ENCODE data around the gene HCN2. TPM values are rescaled to one million over a fixed set of nuclear protein-coding genes. Genes with fewer than 3 reads are reported as not detected.

The HCN2 gene
- total RNA-seq, 1 experiment from 2014 or later: 3.9 TPM

DNA sequence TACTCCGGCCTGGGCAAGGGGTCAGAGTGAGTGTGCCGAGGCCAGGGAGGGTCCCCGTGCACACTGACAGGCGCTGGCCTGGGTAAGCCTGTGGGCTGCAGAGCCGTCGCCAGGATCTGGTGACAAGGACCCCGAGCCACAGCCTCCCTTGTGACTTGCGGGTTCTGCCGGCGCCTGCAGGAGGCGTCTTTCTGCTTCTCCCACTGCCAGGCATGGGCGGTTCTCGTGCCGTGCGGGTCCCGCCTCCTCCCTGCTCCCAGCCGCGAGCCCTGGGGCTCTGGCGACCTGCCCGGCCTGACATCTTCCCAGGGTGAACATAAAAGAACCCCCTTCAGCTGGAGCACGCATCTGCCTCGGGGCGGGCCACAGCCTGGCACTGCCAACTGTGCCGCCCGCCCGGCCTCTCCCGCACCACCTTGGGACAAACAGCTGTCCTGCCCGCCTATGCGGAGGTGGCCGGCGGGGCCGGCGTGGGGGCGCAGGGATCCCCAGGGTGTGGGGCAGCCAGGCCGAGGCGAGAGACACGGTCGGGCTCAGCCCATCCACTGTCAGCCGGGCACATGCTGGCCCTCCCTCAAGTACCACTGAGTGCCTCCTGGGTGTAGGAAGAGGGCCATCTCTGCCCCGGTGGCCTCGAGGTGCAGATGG lies 1.5 kb upstream of the HCN2 start:
- Histone ChIP-seq H3K9me3 (no peaks in the 10 kb centered on the region), H3K36me3 (ENCODE audit: control insufficient read depth, insufficient read depth, low read length) (no peaks in the 10 kb centered on the region), H3K4me1 (peaks cover 19% of the 10 kb centered on the region), H3K4me3 (ENCODE audit: low read depth, low read length) (no peak overlapping the region), H3K27me3 (replicated peaks; ENCODE audit: control insufficient read depth, insufficient read depth, low read length) (0 out of 2 replicates have a peak, but pooled peaks cover 2% of the 10 kb centered on the region)
- intact Hi-C loops (cut with micrococcal nuclease; ENCODE audit: unreplicated experiment): no loop called here
- TF ChIP-seq, protein P1, sequence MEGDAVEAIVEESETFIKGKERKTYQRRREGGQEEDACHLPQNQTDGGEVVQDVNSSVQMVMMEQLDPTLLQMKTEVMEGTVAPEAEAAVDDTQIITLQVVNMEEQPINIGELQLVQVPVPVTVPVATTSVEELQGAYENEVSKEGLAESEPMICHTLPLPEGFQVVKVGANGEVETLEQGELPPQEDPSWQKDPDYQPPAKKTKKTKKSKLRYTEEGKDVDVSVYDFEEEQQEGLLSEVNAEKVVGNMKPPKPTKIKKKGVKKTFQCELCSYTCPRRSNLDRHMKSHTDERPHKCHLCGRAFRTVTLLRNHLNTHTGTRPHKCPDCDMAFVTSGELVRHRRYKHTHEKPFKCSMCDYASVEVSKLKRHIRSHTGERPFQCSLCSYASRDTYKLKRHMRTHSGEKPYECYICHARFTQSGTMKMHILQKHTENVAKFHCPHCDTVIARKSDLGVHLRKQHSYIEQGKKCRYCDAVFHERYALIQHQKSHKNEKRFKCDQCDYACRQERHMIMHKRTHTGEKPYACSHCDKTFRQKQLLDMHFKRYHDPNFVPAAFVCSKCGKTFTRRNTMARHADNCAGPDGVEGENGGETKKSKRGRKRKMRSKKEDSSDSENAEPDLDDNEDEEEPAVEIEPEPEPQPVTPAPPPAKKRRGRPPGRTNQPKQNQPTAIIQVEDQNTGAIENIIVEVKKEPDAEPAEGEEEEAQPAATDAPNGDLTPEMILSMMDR (IDR thresholded peaks at IDR 0.05; ENCODE audit: insufficient read depth in 1 of 2, low read depth in 1 of 2, low read length in 1 of 2, severe bottlenecking in 1 of 2, unreplicated experiment in 1 of 2): peak in 1 of 2 experiments; percentile 3
- H3K9me3 Mint-ChIP-seq (ENCODE audit: unreplicated experiment): no peaks in the 10 kb centered on the region
- H3K4me1 Mint-ChIP-seq (ENCODE audit: low read depth, unreplicated experiment): no peaks in the 10 kb centered on the region
- BruUV-seq (replicated peaks): no TSS peak
- peaks cover 36% of the 10 kb centered on the region for H3K36me3 Mint-ChIP-seq (ENCODE audit: insufficient read depth, unreplicated experiment)
- H3K27ac Mint-ChIP-seq (ENCODE audit: unreplicated experiment): no peak overlapping the region
- peaks cover 5% of the 10 kb centered on the region for H3K27me3 Mint-ChIP-seq (ENCODE audit: insufficient read depth, unreplicated experiment)
- H3K4me3 Mint-ChIP-seq (ENCODE audit: unreplicated experiment): no peak overlapping the region
- peak; percentile 38 to 62 for DNase-seq
- POLR2A ChIA-PET: no interaction called here
- CTCF ChIA-PET: no interaction called here

DNA sequence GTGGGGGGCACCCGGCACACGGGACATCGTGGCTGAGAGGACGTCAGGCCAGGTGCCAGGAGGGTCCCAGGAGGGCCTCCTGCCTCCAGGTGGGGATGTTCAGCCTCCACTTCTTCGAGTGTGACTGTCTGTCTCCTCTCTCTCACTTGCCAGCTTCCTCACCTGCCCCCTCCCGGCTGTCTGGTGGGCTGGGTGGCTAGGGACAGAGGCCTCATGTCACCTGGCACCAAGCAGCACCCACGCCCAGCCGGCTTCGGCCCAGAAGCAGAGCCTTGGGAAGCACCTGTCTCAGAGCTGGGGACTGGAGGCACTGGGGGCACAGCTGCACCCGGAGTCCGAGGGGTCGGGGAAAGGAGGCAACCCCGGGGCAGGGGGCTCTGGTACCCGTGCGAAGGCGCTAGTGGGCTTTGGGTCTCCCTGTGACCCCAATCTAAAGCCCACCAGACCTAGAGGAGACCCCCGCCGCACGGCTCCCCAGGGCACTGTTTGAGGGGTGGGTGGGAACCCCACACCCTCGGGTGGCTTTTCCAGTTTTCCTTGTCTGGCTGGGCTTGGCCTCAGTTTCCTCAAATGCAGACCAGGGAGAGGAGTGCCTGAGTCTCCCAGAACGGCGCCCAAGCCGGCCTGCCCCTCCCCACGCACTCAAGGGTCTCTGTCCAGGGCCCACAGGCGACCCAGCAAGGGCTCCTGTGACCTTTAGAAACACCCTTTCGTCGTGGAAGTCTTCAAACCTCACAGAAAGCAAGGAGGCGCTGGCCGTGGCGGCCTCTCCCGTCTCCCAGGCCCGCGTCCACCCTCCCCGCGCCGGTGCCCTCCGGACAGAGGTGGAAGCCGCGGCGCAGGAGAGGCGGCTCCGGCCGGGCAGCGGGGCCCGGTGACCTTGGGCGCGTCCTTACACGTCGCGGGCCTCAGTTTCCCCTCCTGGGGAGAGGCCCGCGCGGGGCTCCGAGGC lies 664 bp upstream of the HCN2 start:
- 0 out of 2 replicates have a peak, but pooled peaks cover 2% of the 10 kb centered on the region for H3K27me3 ChIP-seq (replicated peaks; ENCODE audit: control insufficient read depth, insufficient read depth, low read length)
- intact Hi-C loops (cut with micrococcal nuclease; ENCODE audit: unreplicated experiment): no loop called here
- H3K4me3 ChIP-seq (ENCODE audit: low read depth, low read length): peak overlapping the region; percentile 30

DNA sequence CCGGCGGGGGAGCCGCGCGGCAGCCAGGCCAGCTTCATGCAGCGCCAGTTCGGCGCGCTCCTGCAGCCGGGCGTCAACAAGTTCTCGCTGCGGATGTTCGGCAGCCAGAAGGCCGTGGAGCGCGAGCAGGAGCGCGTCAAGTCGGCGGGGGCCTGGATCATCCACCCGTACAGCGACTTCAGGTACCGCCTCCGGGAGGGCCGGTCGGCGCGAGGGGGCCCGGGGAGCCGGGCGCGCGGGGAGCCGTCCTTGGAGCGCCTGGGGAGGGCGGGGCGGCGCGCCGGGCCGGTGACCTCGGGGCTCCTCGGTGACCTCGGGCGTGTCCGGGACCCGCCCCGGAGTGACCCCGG lies 690 bp downstream of the HCN2 start:
- CTCF ChIA-PET: interaction anchor here (0.5 kb wide), 1 partner anchor 35 kb away, joined by 4 read pairs; no protein-coding TSS in a partner anchor
- Histone ChIP-seq H3K9me3 (no peaks in the 10 kb centered on the region), H3K27me3 (replicated peaks; ENCODE audit: control insufficient read depth, insufficient read depth, low read length) (0 out of 2 replicates have a peak, but pooled peaks cover 2% of the 10 kb centered on the region), H3K36me3 (ENCODE audit: control insufficient read depth, insufficient read depth, low read length) (no peaks in the 10 kb centered on the region), H3K4me1 (peaks cover 19% of the 10 kb centered on the region), H3K4me3 (ENCODE audit: low read depth, low read length) (peak overlapping the region; percentile 38)
- Mint-ChIP-seq H3K27me3 (ENCODE audit: insufficient read depth, unreplicated experiment) (peaks cover 7% of the 10 kb centered on the region), H3K27ac (ENCODE audit: unreplicated experiment) (no peak overlapping the region), H3K36me3 (ENCODE audit: insufficient read depth, unreplicated experiment) (peaks cover 19% of the 10 kb centered on the region), H3K9me3 (ENCODE audit: unreplicated experiment) (no peaks in the 10 kb centered on the region), H3K4me3 (ENCODE audit: unreplicated experiment) (no peak overlapping the region), H3K4me1 (ENCODE audit: low read depth, unreplicated experiment) (no peaks in the 10 kb centered on the region)
- TF ChIP-seq, protein P1 (IDR thresholded peaks at IDR 0.05; ENCODE audit: insufficient read depth in 1 of 2, low read depth in 1 of 2, low read length in 1 of 2, severe bottlenecking in 1 of 2, unreplicated experiment in 1 of 2): no peak
- no TSS peak for BruUV-seq (replicated peaks)
- DNase-seq: peak in 1 of 2 experiments; percentile 35
- intact Hi-C loops (cut with micrococcal nuclease; ENCODE audit: unreplicated experiment): no loop called here
- POLR2A ChIA-PET: no interaction called here

More for the DNA sequence above, 664 bp upstream of the HCN2 start:
- H3K36me3 ChIP-seq (ENCODE audit: control insufficient read depth, insufficient read depth, low read length): no peaks in the 10 kb centered on the region
- H3K27ac Mint-ChIP-seq (ENCODE audit: unreplicated experiment): no peak overlapping the region
- ChIA-PET CTCF (no interaction called here), POLR2A (no interaction called here)
- H3K36me3 Mint-ChIP-seq (ENCODE audit: insufficient read depth, unreplicated experiment): peaks cover 30% of the 10 kb centered on the region
- peaks cover 7% of the 10 kb centered on the region for H3K27me3 Mint-ChIP-seq (ENCODE audit: insufficient read depth, unreplicated experiment)
- TF ChIP-seq, protein P1 (IDR thresholded peaks at IDR 0.05; ENCODE audit: insufficient read depth in 1 of 2, low read depth in 1 of 2, low read length in 1 of 2, severe bottlenecking in 1 of 2, unreplicated experiment in 1 of 2): no peak
- H3K4me3 Mint-ChIP-seq (ENCODE audit: unreplicated experiment): peak overlapping the region; percentile 55
- H3K9me3 ChIP-seq: no peaks in the 10 kb centered on the region
- no peaks in the 10 kb centered on the region for H3K9me3 Mint-ChIP-seq (ENCODE audit: unreplicated experiment)
- peaks cover 19% of the 10 kb centered on the region for H3K4me1 ChIP-seq
- DNase-seq: peak; percentile 38 to 57
- BruUV-seq (replicated peaks): no TSS peak
- no peaks in the 10 kb centered on the region for H3K4me1 Mint-ChIP-seq (ENCODE audit: low read depth, unreplicated experiment)

Measured in Caco-2 (cell line).